IMR-90 (cell line): ENCODE results near the gene RET. TPM values are rescaled to one million over a fixed set of nuclear protein-coding genes. Genes with fewer than 3 reads are reported as not detected.
A peak's percentile ranks its signal among the peaks of the same experiment; 100 is the strongest.

Source experiments
- ATAC-seq: fragments of 200-7000 bp; cut with Tn5 transposase; 2 replicates; pipeline ENCODE4 v1.9.1; 2020; ENCODE audit warnings: low read depth, mild to moderate bottlenecking, moderate library complexity
- BruUV-seq: library from RNA; stranded (reverse); fragments of 400-500 nt; replicated peaks from 2 replicates; lab custom pipeline; 2021; lab: Mats Ljungman, UMichigan
- CTCF ChIA-PET: fragments of 300-600 bp; formaldehyde crosslinking; extraction: SDS; loops from one replicate; lab custom pipeline; 2021; ENCODE audit warnings: antibody characterized with exemption; lab: Yijun Ruan, JAX
- POLR2A ChIA-PET: fragments of 300-600 bp; sonication (Branson Sonifier 250); formaldehyde crosslinking; loops from one replicate; lab custom pipeline; 2022; ENCODE audit warnings: antibody characterized with exemption; ENCODE audit not compliant: unreplicated experiment; lab: Charles Lee
- DNase-seq: peaks from one replicate; pipeline ENCODE4 v3.0.0; 2013
- H2AFZ ChIP-seq: replicated peaks from 2 replicates; pipeline ENCODE3; 2013; ENCODE audit warnings: low read length, mild to moderate bottlenecking; ENCODE audit not compliant: poor library complexity
- H2AK5ac ChIP-seq: 2 replicates; pipeline ENCODE4 v1.6.1; 2013; ENCODE audit warnings: low read depth, low read length, inconsistent platforms
- H2AK9ac ChIP-seq: replicated peaks from 2 replicates; pipeline ENCODE3; 2013; ENCODE audit warnings: mild to moderate bottlenecking, low read depth, low read length, moderate library complexity; ENCODE audit not compliant: poor library complexity
- H2BK120ac ChIP-seq: 2 replicates; pipeline ENCODE4 v1.6.1; 2013; ENCODE audit warnings: low read depth, low read length, inconsistent platforms
- H2BK15ac ChIP-seq: 3 replicates; pipeline ENCODE4 v1.6.1; 2013; ENCODE audit warnings: low read depth, low read length, inconsistent platforms
- H2BK20ac ChIP-seq: 2 replicates; pipeline ENCODE4 v1.6.1; 2013; ENCODE audit warnings: low read depth, mild to moderate bottlenecking, inconsistent platforms, low read length, moderate library complexity
- H2BK5ac ChIP-seq: 2 replicates; pipeline ENCODE4 v1.6.1; 2013; ENCODE audit warnings: mild to moderate bottlenecking, low read depth, low read length, inconsistent platforms; ENCODE audit not compliant: poor library complexity, severe bottlenecking
- H3K14ac ChIP-seq: replicated peaks from 2 replicates; pipeline ENCODE4 v1.6.1; 2013; ENCODE audit warnings: low read depth, low read length, inconsistent platforms
- H3K18ac ChIP-seq: 2 replicates; pipeline ENCODE4 v1.6.1; 2013; ENCODE audit warnings: low read depth, low read length, control low read depth
- H3K23ac ChIP-seq: 2 replicates; pipeline ENCODE4 v1.6.1; 2013; ENCODE audit warnings: low read depth, low read length, inconsistent platforms
- H3K27ac ChIP-seq: 2 replicates; pipeline ENCODE4 v1.5.1; 2013; ENCODE audit warnings: mild to moderate bottlenecking, control low read depth, low read length; ENCODE audit not compliant: insufficient read depth
- H3K27me3 ChIP-seq: 2 replicates; pipeline ENCODE4 v1.6.1; 2013; ENCODE audit warnings: low read length; ENCODE audit not compliant: control insufficient read depth, insufficient read depth
- H3K36me3 ChIP-seq: 2 replicates; pipeline ENCODE4 v1.6.1; 2013; ENCODE audit warnings: low read length, mixed read lengths; ENCODE audit not compliant: control insufficient read depth, insufficient read depth
- H3K4ac ChIP-seq: 2 replicates; pipeline ENCODE4 v1.6.1; 2013; ENCODE audit warnings: low read depth, low read length, inconsistent platforms
- H3K4me1 ChIP-seq: 2 replicates; pipeline ENCODE4 v1.6.1; 2013; ENCODE audit warnings: low read length, mixed read lengths; ENCODE audit not compliant: control insufficient read depth, insufficient read depth
- H3K4me2 ChIP-seq: 2 replicates; pipeline ENCODE4 v1.6.1; 2013; ENCODE audit warnings: low read depth, mild to moderate bottlenecking, control low read depth, low read length, moderate library complexity
- H3K4me3 ChIP-seq: 2 replicates; pipeline ENCODE4 v1.5.1; 2013; ENCODE audit warnings: low read depth, mild to moderate bottlenecking, control low read depth, low read length, moderate library complexity; ENCODE audit not compliant: insufficient read depth
- H3K56ac ChIP-seq: 2 replicates; pipeline ENCODE4 v1.6.1; 2013; ENCODE audit warnings: low read length, inconsistent platforms; ENCODE audit not compliant: insufficient read depth; ENCODE audit errors: extremely low read depth
- H3K79me1 ChIP-seq, 2 experiments: 2 replicates each; pipeline ENCODE4 v1.6.1; 2013; ENCODE audit warnings: low read length in 2 of 2, inconsistent platforms in 1 of 2, low read depth in 1 of 2
- H3K9ac ChIP-seq: 2 replicates; pipeline ENCODE4 v1.6.1; 2013; ENCODE audit warnings: low read depth, low read length, control low read depth
- H3K9me1 ChIP-seq: 2 replicates; pipeline ENCODE4 v1.6.1; 2013; ENCODE audit warnings: low read length, inconsistent platforms; ENCODE audit not compliant: insufficient read depth
- H3K9me3 ChIP-seq: 2 replicates; pipeline ENCODE4 v1.6.1; 2013; ENCODE audit warnings: low read length; ENCODE audit not compliant: control insufficient read depth, insufficient read depth
- H4K20me1 ChIP-seq: 2 replicates; pipeline ENCODE4 v1.6.1; 2013; ENCODE audit warnings: low read length, inconsistent platforms; ENCODE audit not compliant: insufficient read depth
- H4K5ac ChIP-seq: 2 replicates; pipeline ENCODE4 v1.6.1; 2013; ENCODE audit warnings: mild to moderate bottlenecking, low read depth, low read length, control low read depth
- H4K8ac ChIP-seq, 2 experiments: 2 replicates each; pipeline ENCODE4 v1.6.1; 2013; ENCODE audit warnings: low read depth in 2 of 2, low read length in 2 of 2, control low read depth in 1 of 2, inconsistent platforms in 1 of 2
- H4K91ac ChIP-seq: 2 replicates; pipeline ENCODE4 v1.6.1; 2013; ENCODE audit warnings: low read depth, low read length, inconsistent platforms; ENCODE audit not compliant: insufficient read depth
- MXI1 ChIP-seq: IDR thresholded peaks from 2 replicates; pipeline ENCODE4 v1.6.1; 2012; ENCODE audit warnings: low read depth, mild to moderate bottlenecking, low read length, moderate library complexity, borderline replicate concordance
- NFE2L2 ChIP-seq: fragments of 150-350 bp; IDR thresholded peaks from 2 replicates; pipeline ENCODE4 v1.6.1; 2016; ENCODE audit warnings: low read depth, mild to moderate bottlenecking, low read length
- POLR2A ChIP-seq: IDR thresholded peaks from 2 replicates; pipeline ENCODE4 v1.6.1; 2012; ENCODE audit warnings: mild to moderate bottlenecking, low read depth, low read length
- RCOR1 ChIP-seq: IDR thresholded peaks from 2 replicates; pipeline ENCODE4 v1.6.1; 2012; ENCODE audit warnings: mild to moderate bottlenecking, low read length, improper control_type of control experiment; ENCODE audit not compliant: insufficient replicate concordance
- SMC3 ChIP-seq: fragments of 150-350 bp; IDR thresholded peaks from 2 replicates; pipeline ENCODE4 v1.6.1; 2016; ENCODE audit warnings: low read depth, mild to moderate bottlenecking, antibody characterized with exemption, low read length, moderate library complexity
- WGBS, 2 experiments: methylation state at CpG; one replicate each; pipeline versions ENCODE4 v1.1.5 to v1.1.7; 2013; ENCODE audit warnings: missing lambda C conversion rate in 2 of 2; ENCODE audit not compliant: insufficient read length in 1 of 2; ENCODE audit errors: extremely low coverage in 2 of 2; 5-methylcytosine and 5-hydroxymethylcytosine counted together
- dilution Hi-C: fragments of 300-500 bp; cut with HindIII; formaldehyde crosslinking; loops from one replicate; pipeline ENCODE4 v1.14.3; 2018; ENCODE audit warnings: low sequenced_read_pairs; ENCODE audit not compliant: unreplicated experiment
- in situ Hi-C: fragments of 300-500 bp; cut with MboI; formaldehyde crosslinking; loops from 3 replicates; pipeline ENCODE4 v1.14.3; 2019; ENCODE audit warnings: low sequenced_read_pairs, inconsistent platforms, mixed read lengths
- intact Hi-C: fragments of 100-400 bp; cut with micrococcal nuclease; formaldehyde crosslinking; loops from 2 replicates; pipeline ENCODE4 v1.10.0; 2022
- polyA plus RNA-seq, 3 experiments: library from polyadenylated mRNA; depleted of rRNA; stranded (reverse); fragments of >200 nt; gene quantifications; 2 replicates each; pipeline ENCODE4 v1.2.3, GENCODE V29; 2012; ENCODE audit warnings: low replicate concordance in 1 of 3
- total RNA-seq: library from RNA; depleted of rRNA; stranded (reverse); fragments of >200 nt; gene quantifications from 2 replicates; pipeline ENCODE4 v1.2.3, GENCODE V29; 2012

RET gene
- total and polyA plus RNA-seq, 2 of the 4 experiments (the other 2 are of a cell fraction), result 0.10 to 0.18 TPM

- Histone ChIP-seq H3K56ac (no peak overlapping the region), H2BK20ac (no peak overlapping the region), H2AK5ac (no peak overlapping the region), H3K27me3 (peaks cover 38% of the 10 kb centered on the region; the same call in 1 of the 2 replicates), H3K18ac (no peak overlapping the region), H3K4ac (no peak overlapping the region), H3K36me3 (no peaks in the 10 kb centered on the region), H2BK120ac (no peak overlapping the region), H3K79me1 (no peaks in the 10 kb centered on the region), H3K23ac (no peak overlapping the region), H4K20me1 (no peaks in the 10 kb centered on the region; the same call in 1 of the 2 replicates), H3K9me1 (no peaks in the 10 kb centered on the region), H2BK5ac (no peak overlapping the region), H4K91ac (no peak overlapping the region), H3K9me3 (no peaks in the 10 kb centered on the region), H2AK9ac (peak overlapping the region; percentile 28), H2BK15ac (no peak overlapping the region), H2AFZ (no peak overlapping the region), H3K4me2 (no peak overlapping the region), H3K4me3 (no peak overlapping the region), H3K4me1 (no peaks in the 10 kb centered on the region), H4K8ac (no peak overlapping the region), H3K14ac (no peak overlapping the region), H4K5ac (no peak overlapping the region), H3K27ac (no peak overlapping the region), H3K9ac (no peak overlapping the region)
- no peak for DNase-seq
- WGBS, 2 experiments, result 17% methylated on average over 2 of the region's 7 CpGs; no CpG with 5 or more reads in 1 of the 2 experiments
- TF ChIP-seq MXI1, result no peak
- no peak for TF ChIP-seq NFE2L2
- TF ChIP-seq POLR2A, result no peak
- no peak for TF ChIP-seq RCOR1
- TF ChIP-seq SMC3, result no peak
- no TSS peak for BruUV-seq
- dilution Hi-C loops (no loop called here), intact Hi-C loops (no loop called here), in situ Hi-C loops (no loop called here)
- POLR2A ChIA-PET, result no interaction called here
- ATAC-seq, result no peak
- CTCF ChIA-PET, result no interaction called here
Observed at GRCh38 chr10:43082746-43083145, 5.9 kb downstream of the RET start.
